Measurements from ENCODE around the gene REXO1.
"Not testable (repeated sequence)": the region's sequence is repeated elsewhere in the genome, so short reads cannot be mapped to it uniquely, and the experiment has no call there.

DNA sequence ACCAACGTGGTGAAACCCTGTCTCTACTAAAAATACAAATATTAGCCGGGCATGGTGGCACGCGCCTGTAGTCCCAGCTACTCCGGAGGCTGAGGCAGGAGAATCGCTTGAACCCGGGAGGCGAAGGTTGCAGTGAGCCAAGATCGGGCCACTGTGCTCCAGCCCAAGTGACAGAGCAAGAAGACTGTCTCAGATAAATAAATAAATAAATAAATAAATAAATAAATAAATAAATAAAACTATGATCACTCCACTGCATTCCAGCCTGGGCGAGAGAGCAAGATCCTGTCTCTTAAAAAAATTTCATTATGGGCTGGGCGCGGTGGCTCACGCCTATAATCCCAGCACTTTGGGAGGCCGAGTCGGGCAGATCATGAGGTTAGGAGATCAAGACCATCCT lies 38.1 kb upstream of the REXO1 start:
- not testable (repeated sequence) for TF ChIP-seq POLR2A (IDR thresholded peaks at IDR 0.05; ENCODE audit: low read length); GATA1 (IDR thresholded peaks at IDR 0.05; ENCODE audit: low read depth, low read length)

All from erythroblast (primary cell).